ENCODE results near the gene ARMC6. TPM values are rescaled to one million over a fixed set of nuclear protein-coding genes. Genes with fewer than 3 reads are reported as not detected.

ARMC6 gene
- total RNA-seq, 1 experiment from 2014 or later, result 66.5 TPM

DNA sequence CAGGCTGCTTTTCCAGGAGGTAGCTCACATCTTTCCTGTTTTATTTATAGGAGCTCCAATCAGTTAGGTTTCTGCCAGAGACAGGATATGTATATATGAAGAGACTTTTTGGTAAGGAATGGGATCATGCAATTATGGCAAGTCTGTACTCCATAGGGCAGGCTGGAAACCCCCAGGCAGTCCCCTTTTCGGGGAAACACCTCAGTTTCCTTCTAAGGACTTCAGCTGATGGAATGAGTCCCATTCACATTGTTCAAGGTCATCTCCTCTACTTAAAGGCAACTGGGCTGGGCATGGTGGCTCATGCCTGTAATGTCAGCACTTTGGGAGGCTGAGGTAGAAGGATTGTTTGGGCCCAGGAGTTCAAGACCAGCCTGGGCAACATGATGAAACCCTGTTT lies 19.5 kb downstream of the ARMC6 start:
- H3K9me3 ChIP-seq (ENCODE audit: control insufficient read depth, low read depth, low read length), result no peaks in the 10 kb centered on the region
- H4K5ac ChIP-seq (ENCODE audit: insufficient read length, low read depth, low read length), result no peak overlapping the region
- no peak overlapping the region for H3K56ac ChIP-seq (ENCODE audit: insufficient read length, low read depth, low read length)
- Mint-ChIP-seq H3K4me3 (no peak overlapping the region), H3K27me3 (ENCODE audit: low read depth) (no peaks in the 10 kb centered on the region), H3K9me3 (no peaks in the 10 kb centered on the region), H3K27ac (no peak overlapping the region), H3K4me1 (no peaks in the 10 kb centered on the region), H3K36me3 (ENCODE audit: insufficient read depth in 1 of 3, low read depth in 3 of 3) (peaks cover 31 to 85% (median 65%) of the 10 kb centered on the region in 3 experiments)
- no peak overlapping the region for H4K91ac ChIP-seq (ENCODE audit: insufficient read length, low read depth, low read length)
- H3K14ac ChIP-seq (ENCODE audit: insufficient read depth, low read length), result no peak overlapping the region
- no peaks in the 10 kb centered on the region for H3K4me1 ChIP-seq (ENCODE audit: insufficient read depth, low read length)
- H2AFZ ChIP-seq (ENCODE audit: low read length), result no peak overlapping the region
- no peak overlapping the region for H2BK120ac ChIP-seq (ENCODE audit: low read depth, low read length, poor library complexity, severe bottlenecking)
- no peaks in the 10 kb centered on the region for H4K20me1 ChIP-seq (ENCODE audit: control insufficient read depth, insufficient read depth, insufficient read length)
- H3K23ac ChIP-seq (ENCODE audit: insufficient read length, low read depth, low read length), result no peak overlapping the region
- no peak for DNase-seq
- no CpG with 5 or more reads among the region's 1 CpG for WGBS (ENCODE audit: extremely low coverage, insufficient read length, low lambda C conversion rate)
- H3K9ac ChIP-seq (ENCODE audit: extremely low read depth, insufficient read length, low read length), result no peak overlapping the region
- no peak overlapping the region for H2BK15ac ChIP-seq (ENCODE audit: low read depth, low read length)
- no peaks in the 10 kb centered on the region for H3K27me3 ChIP-seq (ENCODE audit: insufficient read depth, low read length)
- H3T11ph ChIP-seq (ENCODE audit: low read length), result no peak overlapping the region
- no peak overlapping the region for H2BK5ac ChIP-seq (ENCODE audit: insufficient read length, low read length)
- H2BK12ac ChIP-seq (ENCODE audit: insufficient read length, low read depth, low read length), result no peak overlapping the region
- H3K23me2 ChIP-seq (ENCODE audit: insufficient read length, low read depth, low read length, poor library complexity, severe bottlenecking), result no peaks in the 10 kb centered on the region
- H3K79me1 ChIP-seq (ENCODE audit: insufficient read depth, low read depth, low read length, poor library complexity, severe bottlenecking), result no peaks in the 10 kb centered on the region
- no peak overlapping the region for H4K8ac ChIP-seq (replicated peaks; ENCODE audit: insufficient read length, low read depth, low read length)
- H3K18ac ChIP-seq (ENCODE audit: insufficient read length, low read depth, low read length), result no peak overlapping the region
- no peak overlapping the region for H3K4ac ChIP-seq (ENCODE audit: low read depth, low read length)
- no peaks in the 10 kb centered on the region for H3K79me2 ChIP-seq (ENCODE audit: insufficient read depth, low read length)
- H2AK5ac ChIP-seq (ENCODE audit: insufficient read length, low read length), result no peak overlapping the region
- no peak overlapping the region for H2BK20ac ChIP-seq (ENCODE audit: low read depth, low read length, poor library complexity, severe bottlenecking)
- TF ChIP-seq, protein P1, sequence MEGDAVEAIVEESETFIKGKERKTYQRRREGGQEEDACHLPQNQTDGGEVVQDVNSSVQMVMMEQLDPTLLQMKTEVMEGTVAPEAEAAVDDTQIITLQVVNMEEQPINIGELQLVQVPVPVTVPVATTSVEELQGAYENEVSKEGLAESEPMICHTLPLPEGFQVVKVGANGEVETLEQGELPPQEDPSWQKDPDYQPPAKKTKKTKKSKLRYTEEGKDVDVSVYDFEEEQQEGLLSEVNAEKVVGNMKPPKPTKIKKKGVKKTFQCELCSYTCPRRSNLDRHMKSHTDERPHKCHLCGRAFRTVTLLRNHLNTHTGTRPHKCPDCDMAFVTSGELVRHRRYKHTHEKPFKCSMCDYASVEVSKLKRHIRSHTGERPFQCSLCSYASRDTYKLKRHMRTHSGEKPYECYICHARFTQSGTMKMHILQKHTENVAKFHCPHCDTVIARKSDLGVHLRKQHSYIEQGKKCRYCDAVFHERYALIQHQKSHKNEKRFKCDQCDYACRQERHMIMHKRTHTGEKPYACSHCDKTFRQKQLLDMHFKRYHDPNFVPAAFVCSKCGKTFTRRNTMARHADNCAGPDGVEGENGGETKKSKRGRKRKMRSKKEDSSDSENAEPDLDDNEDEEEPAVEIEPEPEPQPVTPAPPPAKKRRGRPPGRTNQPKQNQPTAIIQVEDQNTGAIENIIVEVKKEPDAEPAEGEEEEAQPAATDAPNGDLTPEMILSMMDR (conservative IDR thresholded peaks at IDR 0.05), result no peak
- H3K4me2 ChIP-seq (ENCODE audit: insufficient read depth, insufficient read length, low read length), result no peak overlapping the region
- H3K27ac ChIP-seq (ENCODE audit: insufficient read length, low read depth, low read length), result no peak overlapping the region
